HepG2 (cell line): ENCODE results near the gene HLCS. TPM values are rescaled to one million over a fixed set of nuclear protein-coding genes. Genes with fewer than 3 reads are reported as not detected.
A peak's percentile ranks its signal among the peaks of the same experiment; 100 is the strongest.

Source experiments
- GLI4 ChIP-seq: sonication (generic); formaldehyde crosslinking; IDR thresholded peaks from 2 replicates; pipeline ENCODE4 v1.5.1; 2020; ENCODE audit warnings: missing genetic modification reagents, mild to moderate bottlenecking, moderate library complexity, borderline replicate concordance
- HMG20B ChIP-seq: conservative IDR thresholded peaks from 2 replicates; pipeline ENCODE4 v1.6.1; 2016; ENCODE audit warnings: missing genetic modification reagents, missing compliant biosample characterization
- NFIC ChIP-seq: IDR thresholded peaks from 2 replicates; pipeline ENCODE4 v1.6.1; 2012; ENCODE audit warnings: mild to moderate bottlenecking, low read length, inconsistent platforms
- NFKBIZ ChIP-seq: IDR thresholded peaks from 2 replicates; pipeline ENCODE4 v1.6.1; 2018; ENCODE audit warnings: missing genetic modification reagents, missing compliant biosample characterization
- NR2F6 ChIP-seq, 2 experiments: IDR thresholded peaks; 2 replicates each; pipeline ENCODE4 v1.6.1; 2016; ENCODE audit warnings: antibody characterized with exemption in 1 of 2, mild to moderate bottlenecking in 1 of 2
- PAX8 ChIP-seq: sonication (generic); formaldehyde crosslinking; IDR thresholded peaks from 2 replicates; pipeline ENCODE4 v1.8.0; 2022; ENCODE audit warnings: mild to moderate bottlenecking, missing genetic modification reagents, borderline replicate concordance
- RFXAP ChIP-seq: sonication (generic); formaldehyde crosslinking; IDR thresholded peaks from 2 replicates; pipeline ENCODE4 v1.4.0; 2020; ENCODE audit warnings: missing genetic modification reagents, borderline replicate concordance
- RXRB ChIP-seq: IDR thresholded peaks from 2 replicates; pipeline ENCODE4 v1.6.1; 2016; ENCODE audit warnings: borderline replicate concordance, missing genetic modification reagents, missing compliant biosample characterization
- SIX4 ChIP-seq: sonication (generic); formaldehyde crosslinking; IDR thresholded peaks from 2 replicates; pipeline ENCODE4 v1.4.0; 2020; ENCODE audit warnings: missing genetic modification reagents
- TAF1 ChIP-seq: sonication (generic); formaldehyde crosslinking; IDR thresholded peaks from 2 replicates; pipeline ENCODE4 v1.4.0; 2020; ENCODE audit warnings: missing genetic modification reagents
- TARDBP ChIP-seq: sonication (generic); formaldehyde crosslinking; IDR thresholded peaks from 2 replicates; pipeline ENCODE4 v1.8.0; 2022; ENCODE audit warnings: mild to moderate bottlenecking, missing genetic modification reagents
- TMF1 ChIP-seq: sonication (generic); formaldehyde crosslinking; IDR thresholded peaks from 2 replicates; pipeline ENCODE4 v1.8.1; 2022; ENCODE audit warnings: low read depth, missing genetic modification reagents
- ZC3H4 ChIP-seq: sonication (generic); formaldehyde crosslinking; IDR thresholded peaks from 2 replicates; pipeline ENCODE4 v1.4.0; 2020; ENCODE audit warnings: missing genetic modification reagents, borderline replicate concordance
- ZNF234 ChIP-seq: sonication (generic); formaldehyde crosslinking; conservative IDR thresholded peaks from 2 replicates; pipeline ENCODE4 v1.5.1; 2020; ENCODE audit warnings: mild to moderate bottlenecking, missing genetic modification reagents
- ZNF235 ChIP-seq: sonication (generic); formaldehyde crosslinking; IDR thresholded peaks from 2 replicates; pipeline ENCODE4 v1.8.1; 2023; ENCODE audit warnings: mild to moderate bottlenecking, missing genetic modification reagents, borderline replicate concordance
- ZNF331 ChIP-seq: sonication (generic); formaldehyde crosslinking; IDR thresholded peaks from 2 replicates; pipeline ENCODE4 v1.4.0; 2020; ENCODE audit warnings: missing genetic modification reagents
- ZNF335 ChIP-seq: sonication (generic); formaldehyde crosslinking; IDR thresholded peaks from 2 replicates; pipeline ENCODE4 v1.4.0; 2020; ENCODE audit warnings: missing genetic modification reagents
- ZNF382 ChIP-seq: sonication (generic); formaldehyde crosslinking; IDR thresholded peaks from 2 replicates; pipeline ENCODE4 v1.5.0; 2020; ENCODE audit warnings: missing genetic modification reagents, mild to moderate bottlenecking, borderline replicate concordance
- ZNF501 ChIP-seq: sonication (generic); formaldehyde crosslinking; IDR thresholded peaks from 2 replicates; pipeline ENCODE4 v1.5.1; 2020; ENCODE audit warnings: mild to moderate bottlenecking, moderate library complexity, missing genetic modification reagents
- ZNF572 ChIP-seq: sonication (generic); formaldehyde crosslinking; IDR thresholded peaks from 2 replicates; pipeline ENCODE4 v1.5.1; 2020; ENCODE audit warnings: mild to moderate bottlenecking, missing genetic modification reagents
- polyA plus RNA-seq, 8 experiments: library from polyadenylated mRNA; depleted of rRNA in 3 of 8; stranded (reverse) in 7 of 8; unstranded in 1 of 8; fragments of >200 nt; fragmentation: Illumina TruSeq in 4 of 8; extraction: Trizol in 4 of 8; gene quantifications; 2 replicates each; pipeline versions ENCODE4 v1.2.1 to v1.2.3, GENCODE V29; 2011 to 2016; ENCODE audit warnings: low read depth in 4 of 8, missing spikeins in 1 of 8, mixed read lengths in 1 of 8; ENCODE audit not compliant: insufficient read depth in 1 of 8
- total RNA-seq, 5 experiments: library from RNA; depleted of rRNA; stranded (reverse); fragments of >200 nt; fragmentation: Illumina TruSeq; extraction: Trizol; gene quantifications; 2 replicates each; pipeline ENCODE4 v1.2.3, GENCODE V29; 2016; ENCODE audit warnings: low read depth in 1 of 5
- TF ChIP-seq, protein P1 (sequence below): sonication (generic); formaldehyde crosslinking; IDR thresholded peaks from 2 replicates; pipeline ENCODE4 v1.8.0; 2022; ENCODE audit warnings: mild to moderate bottlenecking, missing genetic modification reagents
- TF ChIP-seq, protein P2 (sequence below): IDR thresholded peaks from 2 replicates; pipeline ENCODE4 v1.6.1; 2016; ENCODE audit warnings: mild to moderate bottlenecking
- TF ChIP-seq, protein P3 (sequence below): sonication (generic); formaldehyde crosslinking; IDR thresholded peaks from 2 replicates; pipeline ENCODE4 v1.8.1; 2023; ENCODE audit warnings: mild to moderate bottlenecking, missing genetic modification reagents
- TF ChIP-seq, protein P4 (sequence below): IDR thresholded peaks from 2 replicates; pipeline ENCODE4 v1.6.1; 2018; ENCODE audit warnings: missing genetic modification reagents, mild to moderate bottlenecking, missing compliant biosample characterization
- TF ChIP-seq, protein P5 (sequence below): sonication (generic); formaldehyde crosslinking; IDR thresholded peaks from 2 replicates; pipeline ENCODE4 v1.4.0; 2020; ENCODE audit warnings: mild to moderate bottlenecking, low read depth, missing genetic modification reagents

Gene HLCS
- total and polyA plus RNA-seq, 2 of the 13 experiments (the other 11 are each of a cell fraction or from before 2014, with no cell fraction given), result 7.9 to 12.3 TPM

DNA sequence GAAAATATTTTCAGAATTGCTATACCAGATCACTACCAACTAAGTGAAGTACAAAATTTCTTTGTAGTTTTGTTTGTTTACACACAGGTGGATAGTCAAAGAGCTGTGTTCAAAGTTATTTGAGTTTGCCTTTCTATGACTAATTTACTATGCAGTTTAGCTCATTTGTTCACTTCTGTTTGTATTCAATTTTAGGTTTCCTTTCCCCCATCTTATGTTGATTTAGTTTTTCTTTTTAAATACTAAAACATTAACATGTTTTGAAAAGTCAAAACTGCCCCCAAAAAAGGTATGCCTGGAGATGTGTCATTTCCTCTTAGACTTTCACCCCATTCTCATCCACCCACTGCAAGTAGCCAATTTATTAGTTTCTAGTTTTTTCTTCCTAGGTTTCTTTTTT is 21.4 kb upstream of the HLCS start (continued):
- no peak for TF ChIP-seq ZNF382 (CRISPR knock-in tag)
- TF ChIP-seq ZNF335, result no peak
- TF ChIP-seq TMF1 (CRISPR knock-in tag), result no peak
- no peak for TF ChIP-seq ZC3H4 (CRISPR knock-in tag)
- TF ChIP-seq PAX8 (CRISPR knock-in tag), result no peak
- peak; percentile 24; the same call in 1 of the 2 replicates for TF ChIP-seq NR2F6 (IDR thresholded peaks at IDR 0.05)
- no peak for TF ChIP-seq NR2F6 (CRISPR knock-in tag; IDR thresholded peaks at IDR 0.05)
- TF ChIP-seq, protein P1, sequence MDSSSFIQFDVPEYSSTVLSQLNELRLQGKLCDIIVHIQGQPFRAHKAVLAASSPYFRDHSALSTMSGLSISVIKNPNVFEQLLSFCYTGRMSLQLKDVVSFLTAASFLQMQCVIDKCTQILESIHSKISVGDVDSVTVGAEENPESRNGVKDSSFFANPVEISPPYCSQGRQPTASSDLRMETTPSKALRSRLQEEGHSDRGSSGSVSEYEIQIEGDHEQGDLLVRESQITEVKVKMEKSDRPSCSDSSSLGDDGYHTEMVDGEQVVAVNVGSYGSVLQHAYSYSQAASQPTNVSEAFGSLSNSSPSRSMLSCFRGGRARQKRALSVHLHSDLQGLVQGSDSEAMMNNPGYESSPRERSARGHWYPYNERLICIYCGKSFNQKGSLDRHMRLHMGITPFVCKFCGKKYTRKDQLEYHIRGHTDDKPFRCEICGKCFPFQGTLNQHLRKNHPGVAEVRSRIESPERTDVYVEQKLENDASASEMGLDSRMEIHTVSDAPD, result no peak
- TF ChIP-seq TAF1 (CRISPR knock-in tag), result no peak
- TF ChIP-seq, protein P2, sequence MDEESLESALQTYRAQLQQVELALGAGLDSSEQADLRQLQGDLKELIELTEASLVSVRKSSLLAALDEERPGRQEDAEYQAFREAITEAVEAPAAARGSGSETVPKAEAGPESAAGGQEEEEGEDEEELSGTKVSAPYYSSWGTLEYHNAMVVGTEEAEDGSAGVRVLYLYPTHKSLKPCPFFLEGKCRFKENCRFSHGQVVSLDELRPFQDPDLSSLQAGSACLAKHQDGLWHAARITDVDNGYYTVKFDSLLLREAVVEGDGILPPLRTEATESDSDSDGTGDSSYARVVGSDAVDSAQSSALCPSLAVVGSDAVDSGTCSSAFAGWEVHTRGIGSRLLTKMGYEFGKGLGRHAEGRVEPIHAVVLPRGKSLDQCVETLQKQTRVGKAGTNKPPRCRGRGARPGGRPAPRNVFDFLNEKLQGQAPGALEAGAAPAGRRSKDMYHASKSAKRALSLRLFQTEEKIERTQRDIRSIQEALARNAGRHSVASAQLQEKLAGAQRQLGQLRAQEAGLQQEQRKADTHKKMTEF, result no peak
- no peak for TF ChIP-seq RFXAP (CRISPR knock-in tag)
- no peak for TF ChIP-seq ZNF235 (CRISPR knock-in tag)
- TF ChIP-seq ZNF234, result no peak
- no peak for TF ChIP-seq NFKBIZ (CRISPR knock-in tag)
- TF ChIP-seq, protein P3, sequence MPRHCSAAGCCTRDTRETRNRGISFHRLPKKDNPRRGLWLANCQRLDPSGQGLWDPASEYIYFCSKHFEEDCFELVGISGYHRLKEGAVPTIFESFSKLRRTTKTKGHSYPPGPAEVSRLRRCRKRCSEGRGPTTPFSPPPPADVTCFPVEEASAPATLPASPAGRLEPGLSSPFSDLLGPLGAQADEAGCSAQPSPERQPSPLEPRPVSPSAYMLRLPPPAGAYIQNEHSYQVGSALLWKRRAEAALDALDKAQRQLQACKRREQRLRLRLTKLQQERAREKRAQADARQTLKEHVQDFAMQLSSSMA (CRISPR knock-in tag), result no peak
- TF ChIP-seq TARDBP (CRISPR knock-in tag), result no peak
- no peak for TF ChIP-seq SIX4 (CRISPR knock-in tag)
- TF ChIP-seq ZNF501 (CRISPR knock-in tag), result no peak
- TF ChIP-seq RXRB, result no peak
- no peak for TF ChIP-seq HMG20B
- peak; percentile 78; the same call in 1 of the 2 replicates for TF ChIP-seq NFIC
- no peak for TF ChIP-seq ZNF572 (CRISPR knock-in tag)
- no peak for TF ChIP-seq GLI4 (CRISPR knock-in tag)
- TF ChIP-seq, protein P4, sequence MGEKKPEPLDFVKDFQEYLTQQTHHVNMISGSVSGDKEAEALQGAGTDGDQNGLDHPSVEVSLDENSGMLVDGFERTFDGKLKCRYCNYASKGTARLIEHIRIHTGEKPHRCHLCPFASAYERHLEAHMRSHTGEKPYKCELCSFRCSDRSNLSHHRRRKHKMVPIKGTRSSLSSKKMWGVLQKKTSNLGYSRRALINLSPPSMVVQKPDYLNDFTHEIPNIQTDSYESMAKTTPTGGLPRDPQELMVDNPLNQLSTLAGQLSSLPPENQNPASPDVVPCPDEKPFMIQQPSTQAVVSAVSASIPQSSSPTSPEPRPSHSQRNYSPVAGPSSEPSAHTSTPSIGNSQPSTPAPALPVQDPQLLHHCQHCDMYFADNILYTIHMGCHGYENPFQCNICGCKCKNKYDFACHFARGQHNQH (CRISPR knock-in tag), result no peak
- no peak for TF ChIP-seq ZNF331 (CRISPR knock-in tag)
- TF ChIP-seq, protein P5, sequence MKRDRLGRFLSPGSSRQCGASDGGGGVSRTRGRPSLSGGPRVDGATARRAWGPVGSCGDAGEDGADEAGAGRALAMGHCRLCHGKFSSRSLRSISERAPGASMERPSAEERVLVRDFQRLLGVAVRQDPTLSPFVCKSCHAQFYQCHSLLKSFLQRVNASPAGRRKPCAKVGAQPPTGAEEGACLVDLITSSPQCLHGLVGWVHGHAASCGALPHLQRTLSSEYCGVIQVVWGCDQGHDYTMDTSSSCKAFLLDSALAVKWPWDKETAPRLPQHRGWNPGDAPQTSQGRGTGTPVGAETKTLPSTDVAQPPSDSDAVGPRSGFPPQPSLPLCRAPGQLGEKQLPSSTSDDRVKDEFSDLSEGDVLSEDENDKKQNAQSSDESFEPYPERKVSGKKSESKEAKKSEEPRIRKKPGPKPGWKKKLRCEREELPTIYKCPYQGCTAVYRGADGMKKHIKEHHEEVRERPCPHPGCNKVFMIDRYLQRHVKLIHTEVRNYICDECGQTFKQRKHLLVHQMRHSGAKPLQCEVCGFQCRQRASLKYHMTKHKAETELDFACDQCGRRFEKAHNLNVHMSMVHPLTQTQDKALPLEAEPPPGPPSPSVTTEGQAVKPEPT (CRISPR knock-in tag), result no peak
